ENCODE results near the gene CDC73. TPM values are rescaled to one million over a fixed set of nuclear protein-coding genes. Genes with fewer than 3 reads are reported as not detected.
"Not testable (repeated sequence)": the region's sequence is repeated elsewhere in the genome, so short reads cannot be mapped to it uniquely, and the experiment has no call there.

CDC73 gene
- total and polyA plus RNA-seq, 4 donors, result 10.7 to 76.5 (median 53.2) TPM

GRCh38 chr1:193110246-193110645 is 11.6 kb upstream of the CDC73 start:
- H3K27ac ChIP-seq (ENCODE audit: low read depth in 1 of 2, low read length in 2 of 2), result no peak overlapping the region
- no peaks in the 10 kb centered on the region for H3K9me3 ChIP-seq (ENCODE audit: control insufficient read depth, low read length)
- H3K4me3 ChIP-seq (ENCODE audit: low read length in 2 of 2), result no peak overlapping the region
- whole genome bisulfite sequencing, 2 donors, result 97% methylated on average over 1 of the region's 1 CpG
- ATAC-seq (ENCODE audit: low FRiP score), result no peak
- no peaks in the 10 kb centered on the region for H3K36me3 ChIP-seq (ENCODE audit: control insufficient read depth in 1 of 2, insufficient read depth in 2 of 2, low read length in 1 of 2)
- peaks cover 0 to 3% of the 10 kb centered on the region in 2 donors for H3K4me1 ChIP-seq (ENCODE audit: control insufficient read depth in 1 of 2, insufficient read depth in 2 of 2, low read length in 2 of 2)
- intact Hi-C loops (cut with DNase I), result no loop called here
- no peak for DNase-seq
- no peaks in the 10 kb centered on the region for H3K27me3 ChIP-seq (ENCODE audit: control insufficient read depth in 1 of 2, insufficient read depth in 2 of 2, low read length in 1 of 2)

GRCh38 chr1:193110864-193111263 is 11.0 kb upstream of the CDC73 start:
- H3K4me1 ChIP-seq (ENCODE audit: control insufficient read depth in 1 of 2, insufficient read depth in 2 of 2, low read length in 2 of 2), result peaks cover 0 to 4% of the 10 kb centered on the region in 2 donors
- WGBS, 2 donors, result 92 to 93% methylated on average over 3 of the region's 3 CpGs
- intact Hi-C loops (cut with DNase I), result no loop called here
- no peaks in the 10 kb centered on the region for H3K27me3 ChIP-seq (ENCODE audit: control insufficient read depth in 1 of 2, insufficient read depth in 2 of 2, low read length in 1 of 2)
- H3K4me3 ChIP-seq (ENCODE audit: low read length in 2 of 2), result no peak overlapping the region
- no peaks in the 10 kb centered on the region for H3K36me3 ChIP-seq (ENCODE audit: control insufficient read depth in 1 of 2, insufficient read depth in 2 of 2, low read length in 1 of 2)
- ATAC-seq (ENCODE audit: low FRiP score), result no peak
- H3K27ac ChIP-seq (ENCODE audit: low read depth in 1 of 2, low read length in 2 of 2), result no peak overlapping the region
- H3K9me3 ChIP-seq (ENCODE audit: control insufficient read depth, low read length), result no peaks in the 10 kb centered on the region
- no peak for DNase-seq

DNA sequence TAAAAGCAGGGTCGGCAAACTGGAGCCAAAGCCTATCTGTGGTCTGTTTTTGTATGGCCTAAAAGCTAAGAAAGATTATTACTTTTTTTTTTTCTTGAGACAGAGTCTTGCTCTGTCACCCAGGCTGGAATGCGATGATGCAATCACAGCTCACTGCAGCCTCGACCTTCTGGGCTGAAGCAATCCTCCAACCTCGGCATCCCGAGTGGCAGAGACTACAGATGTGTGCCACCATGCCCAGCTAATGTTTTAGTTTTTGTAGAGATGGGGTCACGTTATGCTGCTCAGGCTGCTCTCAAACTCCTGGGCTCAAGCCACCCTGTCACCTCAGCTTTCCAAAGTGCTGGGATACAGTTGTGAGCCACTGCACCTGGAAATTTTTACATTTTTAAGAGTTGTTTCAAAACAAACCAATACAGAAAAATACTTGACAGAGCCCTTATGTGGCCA is 10.2 kb upstream of the CDC73 start:
- Histone ChIP-seq H3K4me1 (ENCODE audit: control insufficient read depth in 1 of 2, insufficient read depth in 2 of 2, low read length in 2 of 2) (peaks cover 0 to 5% of the 10 kb centered on the region in 2 donors), H3K36me3 (ENCODE audit: control insufficient read depth in 1 of 2, insufficient read depth in 2 of 2, low read length in 1 of 2) (no peaks in the 10 kb centered on the region), H3K4me3 (ENCODE audit: low read length in 2 of 2) (no peak overlapping the region), H3K27ac (ENCODE audit: low read depth in 1 of 2, low read length in 2 of 2) (no peak overlapping the region), H3K9me3 (ENCODE audit: control insufficient read depth, low read length) (no peaks in the 10 kb centered on the region), H3K27me3 (ENCODE audit: control insufficient read depth in 1 of 2, insufficient read depth in 2 of 2, low read length in 1 of 2) (no peaks in the 10 kb centered on the region)
- intact Hi-C loops (cut with DNase I), result no loop called here
- WGBS, 2 donors, result 15 to 16% methylated on average over 6 of the region's 6 CpGs
- DNase-seq, result peak; percentile 82 to 85
- peak; percentile 79 for ATAC-seq (ENCODE audit: low FRiP score)

- intact Hi-C loops (cut with DNase I), result no loop called here
- Histone ChIP-seq H3K4me3 (ENCODE audit: low read length in 2 of 2) (no peak overlapping the region), H3K27ac (ENCODE audit: low read depth in 1 of 2, low read length in 2 of 2) (no peak overlapping the region), H3K27me3 (ENCODE audit: control insufficient read depth in 1 of 2, insufficient read depth in 2 of 2, low read length in 1 of 2) (no peaks in the 10 kb centered on the region), H3K36me3 (ENCODE audit: control insufficient read depth in 1 of 2, insufficient read depth in 2 of 2, low read length in 1 of 2) (no peaks in the 10 kb centered on the region), H3K4me1 (ENCODE audit: control insufficient read depth in 1 of 2, insufficient read depth in 2 of 2, low read length in 2 of 2) (peaks cover 0 to 5% of the 10 kb centered on the region in 2 donors), H3K9me3 (ENCODE audit: control insufficient read depth, low read length) (no peaks in the 10 kb centered on the region)
- ATAC-seq (ENCODE audit: low FRiP score) (no peak), DNase-seq (no peak)
- 82 to 93% methylated on average over 9 of the region's 9 CpGs for WGBS, 2 donors
These were observed 8.4 kb upstream of the CDC73 start for GRCh38 chr1:193113258-193113991.

DNA sequence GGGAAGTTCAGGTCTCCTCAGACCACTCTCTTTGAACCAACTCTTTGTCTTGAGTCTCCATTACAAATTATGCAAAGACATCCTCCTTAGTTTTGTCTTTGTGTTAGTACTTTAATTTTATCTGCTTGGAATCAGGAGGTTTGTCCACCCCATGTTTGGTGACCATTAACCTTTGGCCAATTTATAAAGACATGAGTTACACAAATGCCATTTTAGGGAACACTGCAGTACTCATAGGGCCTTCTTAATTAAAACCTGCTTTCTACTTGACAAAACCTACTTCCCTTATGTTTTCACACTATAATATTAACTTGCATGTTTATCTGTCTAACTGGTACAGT is 7.9 kb upstream of the CDC73 start:
- Histone ChIP-seq H3K4me1 (ENCODE audit: control insufficient read depth in 1 of 2, insufficient read depth in 2 of 2, low read length in 2 of 2) (peaks cover 0 to 5% of the 10 kb centered on the region in 2 donors), H3K36me3 (ENCODE audit: control insufficient read depth in 1 of 2, insufficient read depth in 2 of 2, low read length in 1 of 2) (no peaks in the 10 kb centered on the region), H3K27ac (ENCODE audit: low read depth in 1 of 2, low read length in 2 of 2) (no peak overlapping the region), H3K4me3 (ENCODE audit: low read length in 2 of 2) (no peak overlapping the region), H3K9me3 (ENCODE audit: control insufficient read depth, low read length) (no peaks in the 10 kb centered on the region), H3K27me3 (ENCODE audit: control insufficient read depth in 1 of 2, insufficient read depth in 2 of 2, low read length in 1 of 2) (no peaks in the 10 kb centered on the region)
- DNase-seq, result no peak
- intact Hi-C loops (cut with DNase I), result no loop called here
- ATAC-seq (ENCODE audit: low FRiP score), result no peak

GRCh38 chr1:193114485-193115095 is 7.2 kb upstream of the CDC73 start:
- H3K27ac ChIP-seq (ENCODE audit: low read depth in 1 of 2, low read length in 2 of 2), result no peak overlapping the region
- no peaks in the 10 kb centered on the region for H3K27me3 ChIP-seq (ENCODE audit: control insufficient read depth in 1 of 2, insufficient read depth in 2 of 2, low read length in 1 of 2)
- 80 to 82% methylated on average over 6 of the region's 6 CpGs for WGBS, 2 donors
- ATAC-seq (ENCODE audit: low FRiP score) (no peak), DNase-seq (no peak)
- no peak overlapping the region for H3K4me3 ChIP-seq (ENCODE audit: low read length in 2 of 2)
- intact Hi-C loops (cut with DNase I), result no loop called here
- peaks cover 0 to 5% of the 10 kb centered on the region in 2 donors for H3K4me1 ChIP-seq (ENCODE audit: control insufficient read depth in 1 of 2, insufficient read depth in 2 of 2, low read length in 2 of 2)
- H3K36me3 ChIP-seq (ENCODE audit: control insufficient read depth in 1 of 2, insufficient read depth in 2 of 2, low read length in 1 of 2), result no peaks in the 10 kb centered on the region
- H3K9me3 ChIP-seq (ENCODE audit: control insufficient read depth, low read length), result no peaks in the 10 kb centered on the region

DNA sequence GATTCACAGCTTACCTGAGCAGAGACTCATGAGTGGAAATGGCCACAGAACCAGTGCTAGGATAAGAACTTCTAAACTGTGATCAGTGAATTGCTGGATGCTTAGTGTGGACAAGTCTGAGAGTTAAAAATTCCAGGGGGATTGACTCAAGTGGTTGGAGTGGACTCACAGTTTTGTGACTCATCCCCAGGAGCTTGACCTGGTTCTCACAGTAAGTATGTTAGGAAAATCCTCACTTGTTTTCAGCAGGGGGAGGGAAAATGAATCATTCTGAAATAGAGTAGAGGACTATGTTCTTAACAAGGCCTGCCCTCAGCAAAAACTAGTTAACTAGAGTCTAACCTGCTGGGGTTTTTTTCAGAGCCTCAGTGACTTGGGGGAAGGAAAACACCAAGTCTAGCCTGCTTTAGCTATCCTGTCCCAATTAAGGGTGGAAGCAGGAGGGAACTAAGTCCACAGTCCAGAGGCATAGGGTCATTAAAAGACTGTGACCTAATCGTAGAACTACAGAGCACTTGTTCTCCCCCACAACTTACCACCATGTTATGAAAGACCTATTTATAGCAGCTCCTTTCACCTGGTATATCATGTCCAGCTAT is 6.1 kb upstream of the CDC73 start:
- Histone ChIP-seq H3K4me3 (ENCODE audit: low read length in 2 of 2) (no peak overlapping the region), H3K4me1 (ENCODE audit: control insufficient read depth in 1 of 2, insufficient read depth in 2 of 2, low read length in 2 of 2) (peaks cover 0 to 5% of the 10 kb centered on the region in 2 donors), H3K36me3 (ENCODE audit: control insufficient read depth in 1 of 2, insufficient read depth in 2 of 2, low read length in 1 of 2) (no peaks in the 10 kb centered on the region), H3K27me3 (ENCODE audit: control insufficient read depth in 1 of 2, insufficient read depth in 2 of 2, low read length in 1 of 2) (no peaks in the 10 kb centered on the region), H3K27ac (ENCODE audit: low read depth in 1 of 2, low read length in 2 of 2) (peak overlapping the region in 1 of 2 donors; percentile 64), H3K9me3 (ENCODE audit: control insufficient read depth, low read length) (no peaks in the 10 kb centered on the region)
- 37 to 58% methylated on average over 1 of the region's 1 CpG for WGBS, 2 donors
- ATAC-seq (ENCODE audit: low FRiP score), result peak; percentile 67
- intact Hi-C loops (cut with DNase I), result no loop called here
- no peak for DNase-seq

DNA sequence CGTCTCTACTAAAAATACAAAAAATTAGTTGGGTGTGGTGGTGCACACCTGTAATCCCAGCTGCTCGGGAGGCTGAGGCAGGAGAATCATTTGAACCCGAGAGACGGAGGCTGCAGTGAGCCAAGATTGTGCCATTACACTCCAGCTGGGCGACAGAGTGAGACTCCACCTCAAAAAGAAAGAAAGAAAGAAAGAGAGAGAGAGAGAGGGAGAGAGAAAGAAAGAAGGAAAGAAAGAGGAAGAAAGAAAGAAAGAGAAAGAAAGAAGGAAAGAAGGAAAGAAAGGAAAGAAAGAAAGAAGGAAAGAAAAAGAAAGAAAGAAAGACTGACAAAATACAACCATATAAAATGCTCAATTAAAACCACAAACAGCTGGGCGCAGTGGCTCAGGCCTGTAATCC is 4.7 kb upstream of the CDC73 start:
- intact Hi-C loops (cut with DNase I), result not testable (repeated sequence)

DNA sequence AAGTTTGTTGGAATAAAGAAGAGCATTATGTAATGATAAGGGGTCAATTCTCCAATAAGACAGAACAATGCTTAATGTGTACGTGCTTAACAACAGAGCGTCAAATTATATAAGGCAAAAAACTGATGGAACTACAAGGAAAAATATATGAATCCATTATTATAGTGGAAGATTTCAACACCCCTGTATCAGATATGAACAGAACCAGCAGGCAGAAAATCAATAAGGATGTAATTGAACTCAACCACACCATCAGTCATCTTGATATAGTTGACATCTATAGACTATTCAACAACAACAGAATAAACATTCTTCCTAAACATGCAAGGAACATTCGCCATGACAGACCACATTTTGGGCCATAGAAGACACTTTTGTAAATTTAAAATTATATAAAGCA is 3.6 kb upstream of the CDC73 start:
- Histone ChIP-seq H3K4me3 (ENCODE audit: low read length in 2 of 2) (no peak overlapping the region), H3K27ac (ENCODE audit: low read depth in 1 of 2, low read length in 2 of 2) (no peak overlapping the region), H3K4me1 (ENCODE audit: control insufficient read depth in 1 of 2, insufficient read depth in 2 of 2, low read length in 2 of 2) (peaks cover 0 to 3% of the 10 kb centered on the region in 2 donors), H3K27me3 (ENCODE audit: control insufficient read depth in 1 of 2, insufficient read depth in 2 of 2, low read length in 1 of 2) (no peaks in the 10 kb centered on the region), H3K36me3 (ENCODE audit: control insufficient read depth in 1 of 2, insufficient read depth in 2 of 2, low read length in 1 of 2) (no peaks in the 10 kb centered on the region), H3K9me3 (ENCODE audit: control insufficient read depth, low read length) (no peaks in the 10 kb centered on the region)
- ATAC-seq (ENCODE audit: low FRiP score), result no peak
- 86 to 89% methylated on average over 3 of the region's 3 CpGs for WGBS, 2 donors
- intact Hi-C loops (cut with DNase I), result no loop called here
- no peak for DNase-seq

More for the DNA sequence above, 4.7 kb upstream of the CDC73 start:
- not testable (repeated sequence) for DNase-seq; H3K4me3 ChIP-seq (ENCODE audit: low read length in 2 of 2); H3K27ac ChIP-seq (ENCODE audit: low read depth in 1 of 2, low read length in 2 of 2); H3K27me3 ChIP-seq (ENCODE audit: control insufficient read depth in 1 of 2, insufficient read depth in 2 of 2, low read length in 1 of 2); H3K4me1 ChIP-seq (ENCODE audit: control insufficient read depth in 1 of 2, insufficient read depth in 2 of 2, low read length in 2 of 2); ATAC-seq (ENCODE audit: low FRiP score); H3K9me3 ChIP-seq (ENCODE audit: control insufficient read depth, low read length); H3K36me3 ChIP-seq (ENCODE audit: control insufficient read depth in 1 of 2, insufficient read depth in 2 of 2, low read length in 1 of 2)
- WGBS, 2 donors, result 95 to 97% methylated on average over 6 of the region's 6 CpGs
